ENCODE results near the gene TIGIT.
"Not testable (repeated sequence)": the region's sequence is repeated elsewhere in the genome, so short reads cannot be mapped to it uniquely, and the experiment has no call there.

The TIGIT gene

GRCh38 chr3:114272271-114272670 lies 21.6 kb upstream of the TIGIT start:
- TF ChIP-seq CTCF (IDR thresholded peaks at IDR 0.05; ENCODE audit: unreplicated experiment in 3 of 3), result no peak
- H3K27ac Mint-ChIP-seq, result no peak overlapping the region
- H3K27me3 Mint-ChIP-seq (ENCODE audit: low read depth), result no peaks in the 10 kb centered on the region
- no peaks in the 10 kb centered on the region for H3K36me3 Mint-ChIP-seq (ENCODE audit: low read depth)
- no peaks in the 10 kb centered on the region for H3K4me1 Mint-ChIP-seq
- H3K4me3 Mint-ChIP-seq, result no peak overlapping the region
- H3K9me3 Mint-ChIP-seq, result peaks cover 22% of the 10 kb centered on the region

DNA sequence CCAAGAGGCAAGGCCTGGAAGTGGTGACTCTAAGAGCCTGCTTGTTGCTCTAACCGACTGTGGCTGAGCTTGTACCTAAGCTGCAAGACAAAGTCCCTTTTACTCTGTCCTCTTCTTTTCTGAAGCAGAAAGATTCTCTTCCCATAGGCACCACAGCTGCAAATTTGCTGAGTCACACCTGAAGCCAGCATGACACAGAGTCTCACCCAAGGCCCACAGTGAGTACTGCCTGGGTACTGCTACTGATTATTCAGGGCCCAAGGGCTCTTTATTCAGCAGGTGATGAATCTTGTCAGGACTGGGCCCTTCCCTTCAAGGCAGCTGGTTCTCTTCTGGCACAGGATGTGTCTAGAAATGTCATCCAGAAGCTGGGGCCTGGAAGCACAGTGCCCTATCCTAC lies 18.9 kb upstream of the TIGIT start:
- Mint-ChIP-seq H3K27ac (no peak overlapping the region), H3K4me3 (no peak overlapping the region), H3K27me3 (ENCODE audit: low read depth) (no peaks in the 10 kb centered on the region), H3K9me3 (peaks cover 12% of the 10 kb centered on the region), H3K36me3 (ENCODE audit: low read depth) (no peaks in the 10 kb centered on the region), H3K4me1 (no peaks in the 10 kb centered on the region)
- no peak for TF ChIP-seq CTCF (IDR thresholded peaks at IDR 0.05; ENCODE audit: unreplicated experiment in 3 of 3)

- not testable (repeated sequence) for H3K4me3 Mint-ChIP-seq; H3K27ac Mint-ChIP-seq; H3K9me3 Mint-ChIP-seq; H3K36me3 Mint-ChIP-seq (ENCODE audit: low read depth); H3K27me3 Mint-ChIP-seq (ENCODE audit: low read depth); H3K4me1 Mint-ChIP-seq
Observed at GRCh38 chr3:114276856-114277255, 17.0 kb upstream of the TIGIT start.

DNA sequence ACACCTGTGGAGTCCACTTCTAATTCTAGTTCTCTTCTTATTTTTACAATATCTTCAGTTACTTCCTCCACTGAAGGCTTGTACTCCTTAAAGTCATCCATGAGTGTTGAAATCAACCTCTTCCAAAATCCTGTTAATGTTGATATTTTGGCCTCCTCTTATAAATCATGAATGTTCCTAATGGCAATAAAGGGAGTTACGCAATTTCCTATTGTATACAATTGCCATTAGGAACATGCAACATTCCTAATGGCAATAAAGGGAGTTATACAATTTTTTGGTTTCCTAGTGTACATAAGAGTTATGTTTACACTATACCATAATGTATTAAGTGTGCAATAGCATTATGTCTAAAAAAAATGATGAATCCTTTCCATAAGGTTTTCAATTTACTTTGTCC lies 9.2 kb upstream of the TIGIT start:
- Mint-ChIP-seq H3K4me3 (no peak overlapping the region), H3K27me3 (ENCODE audit: low read depth) (no peaks in the 10 kb centered on the region), H3K27ac (no peak overlapping the region), H3K36me3 (ENCODE audit: low read depth) (no peaks in the 10 kb centered on the region), H3K4me1 (no peaks in the 10 kb centered on the region), H3K9me3 (peaks cover 5% of the 10 kb centered on the region)
- TF ChIP-seq CTCF (IDR thresholded peaks at IDR 0.05; ENCODE audit: unreplicated experiment in 3 of 3), result no peak

- no peaks in the 10 kb centered on the region for H3K27me3 Mint-ChIP-seq (ENCODE audit: low read depth)
- TF ChIP-seq CTCF (IDR thresholded peaks at IDR 0.05; ENCODE audit: unreplicated experiment in 3 of 3), result no peak
- no peak overlapping the region for H3K4me3 Mint-ChIP-seq
- H3K9me3 Mint-ChIP-seq, result peaks cover 5% of the 10 kb centered on the region
- H3K27ac Mint-ChIP-seq, result no peak overlapping the region
- H3K4me1 Mint-ChIP-seq, result no peaks in the 10 kb centered on the region
- H3K36me3 Mint-ChIP-seq (ENCODE audit: low read depth), result no peaks in the 10 kb centered on the region
Observed at GRCh38 chr3:114285648-114286230, 8.1 kb upstream of the TIGIT start.

DNA sequence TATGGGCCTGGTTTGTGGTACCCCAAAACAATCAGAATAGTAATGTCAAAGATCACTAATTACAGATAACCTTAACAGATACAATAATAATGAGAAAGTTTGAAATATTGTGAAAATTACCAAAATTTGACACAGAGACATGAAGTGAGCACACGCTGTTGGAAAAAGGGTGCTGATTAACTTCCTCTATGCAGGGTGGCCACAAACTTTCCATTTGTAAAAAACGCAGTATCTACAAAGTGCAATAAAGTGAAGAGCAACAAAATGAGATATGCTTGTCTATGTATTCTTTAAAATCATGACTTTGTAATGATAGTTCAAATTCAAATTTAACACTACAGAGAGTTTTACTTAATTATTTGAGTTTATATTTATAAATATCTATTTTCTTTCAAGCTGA lies 7.6 kb upstream of the TIGIT start:
- no peaks in the 10 kb centered on the region for H3K4me1 Mint-ChIP-seq
- peaks cover 5% of the 10 kb centered on the region for H3K9me3 Mint-ChIP-seq
- no peaks in the 10 kb centered on the region for H3K27me3 Mint-ChIP-seq (ENCODE audit: low read depth)
- TF ChIP-seq CTCF (IDR thresholded peaks at IDR 0.05; ENCODE audit: unreplicated experiment in 3 of 3), result no peak
- H3K36me3 Mint-ChIP-seq (ENCODE audit: low read depth), result no peaks in the 10 kb centered on the region
- no peak overlapping the region for H3K27ac Mint-ChIP-seq
- H3K4me3 Mint-ChIP-seq, result no peak overlapping the region
